Astrocyte (in vitro differentiated cells and primary cell): Measurements from ENCODE around the gene PSMA7.

ENCODE experiments used
- CTCF ChIP-seq: IDR thresholded peaks from 2 replicates; pipeline ENCODE4 v1.5.1; 2011; ENCODE audit warnings: low read depth, mild to moderate bottlenecking, inconsistent platforms, low read length, moderate library complexity; ENCODE audit not compliant: insufficient read depth
- EZH2 ChIP-seq: IDR thresholded peaks from 2 replicates; pipeline ENCODE4 v1.6.1; 2012; ENCODE audit warnings: mild to moderate bottlenecking, low read length, inconsistent platforms; ENCODE audit not compliant: insufficient read depth

GRCh38 chr20:62143957-62144825 is 997 bp upstream of the PSMA7 start:
- TF ChIP-seq CTCF (no peak), EZH2 (no peak)
